ENCODE measurements around the gene ANKS1B.

Gene ANKS1B

DNA sequence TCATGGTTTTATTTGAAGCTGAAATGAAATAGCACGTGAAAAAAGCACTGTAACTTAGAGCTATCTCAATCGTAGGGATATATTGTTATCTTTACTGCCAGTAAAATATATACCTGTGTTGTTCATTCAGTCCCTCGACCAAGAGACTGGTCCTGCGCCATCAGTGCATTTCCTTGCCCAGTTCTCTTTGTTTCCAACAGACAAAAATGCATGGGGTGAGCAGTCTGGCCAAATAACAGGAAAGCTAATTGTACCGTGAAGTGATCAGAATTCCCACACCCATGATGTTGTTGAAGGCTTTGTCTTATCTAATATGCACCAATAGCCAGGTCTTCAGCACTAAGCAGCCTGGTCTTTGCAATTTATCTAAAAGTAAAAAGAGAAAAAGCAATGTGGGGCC, 814.3 kb downstream of the ANKS1B start:
- DNase-seq (ENCODE audit: low spot score), result no peak
- CTCF ChIA-PET, result no interaction called here
- no peak overlapping the region for H3K27ac ChIP-seq
- POLR2A ChIA-PET (ENCODE audit: low non-redundant PET), result no interaction called here
- TF ChIP-seq, protein P1, sequence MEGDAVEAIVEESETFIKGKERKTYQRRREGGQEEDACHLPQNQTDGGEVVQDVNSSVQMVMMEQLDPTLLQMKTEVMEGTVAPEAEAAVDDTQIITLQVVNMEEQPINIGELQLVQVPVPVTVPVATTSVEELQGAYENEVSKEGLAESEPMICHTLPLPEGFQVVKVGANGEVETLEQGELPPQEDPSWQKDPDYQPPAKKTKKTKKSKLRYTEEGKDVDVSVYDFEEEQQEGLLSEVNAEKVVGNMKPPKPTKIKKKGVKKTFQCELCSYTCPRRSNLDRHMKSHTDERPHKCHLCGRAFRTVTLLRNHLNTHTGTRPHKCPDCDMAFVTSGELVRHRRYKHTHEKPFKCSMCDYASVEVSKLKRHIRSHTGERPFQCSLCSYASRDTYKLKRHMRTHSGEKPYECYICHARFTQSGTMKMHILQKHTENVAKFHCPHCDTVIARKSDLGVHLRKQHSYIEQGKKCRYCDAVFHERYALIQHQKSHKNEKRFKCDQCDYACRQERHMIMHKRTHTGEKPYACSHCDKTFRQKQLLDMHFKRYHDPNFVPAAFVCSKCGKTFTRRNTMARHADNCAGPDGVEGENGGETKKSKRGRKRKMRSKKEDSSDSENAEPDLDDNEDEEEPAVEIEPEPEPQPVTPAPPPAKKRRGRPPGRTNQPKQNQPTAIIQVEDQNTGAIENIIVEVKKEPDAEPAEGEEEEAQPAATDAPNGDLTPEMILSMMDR (conservative IDR thresholded peaks at IDR 0.05; ENCODE audit: low read depth), result no peak

DNA sequence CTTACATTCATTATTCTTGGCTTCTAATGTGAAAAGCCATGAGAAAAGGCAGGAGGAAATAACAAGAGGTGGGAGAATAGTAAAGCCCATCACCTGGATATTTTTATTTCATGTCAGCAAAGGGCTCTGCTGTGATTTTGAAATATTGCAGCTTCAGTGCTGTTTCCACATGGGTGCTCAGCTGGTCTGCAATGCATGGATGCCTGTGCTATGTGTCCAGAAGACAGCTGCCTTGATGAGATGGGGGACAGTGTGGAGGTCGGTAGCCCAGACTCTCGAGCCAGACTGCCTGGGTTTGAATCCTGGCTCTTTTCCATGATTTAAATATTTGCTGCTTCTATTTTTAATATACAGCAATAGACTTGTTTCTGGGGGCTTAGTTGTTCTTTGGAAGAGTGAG, 814.7 kb downstream of the ANKS1B start:
- CTCF ChIA-PET, result no interaction called here
- POLR2A ChIA-PET (ENCODE audit: low non-redundant PET), result no interaction called here
- no peak for DNase-seq (ENCODE audit: low spot score)
- TF ChIP-seq, protein P1 (conservative IDR thresholded peaks at IDR 0.05; ENCODE audit: low read depth), result no peak
- no peak overlapping the region for H3K27ac ChIP-seq

DNA sequence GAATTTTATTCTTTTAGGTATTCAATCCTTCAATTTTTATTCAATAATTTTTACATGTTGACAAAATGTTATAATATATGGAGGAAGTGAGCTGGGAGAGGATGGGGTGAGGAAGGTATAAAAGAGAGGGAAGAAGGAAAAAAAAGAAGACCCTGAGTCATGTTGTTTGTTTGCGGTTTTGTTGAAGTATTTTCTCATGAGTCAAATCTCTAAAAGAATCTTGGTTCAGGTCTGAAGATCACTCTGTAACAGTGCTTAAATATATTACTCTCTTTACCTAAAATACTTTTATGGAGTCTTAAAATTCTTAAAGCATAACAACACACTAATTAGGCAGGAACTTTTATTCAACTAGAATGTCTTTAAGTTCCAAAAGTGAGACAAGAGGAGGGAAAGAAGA, 826.8 kb downstream of the ANKS1B start:
- H3K27ac ChIP-seq, result no peak overlapping the region
- CTCF ChIA-PET, result no interaction called here

DNA sequence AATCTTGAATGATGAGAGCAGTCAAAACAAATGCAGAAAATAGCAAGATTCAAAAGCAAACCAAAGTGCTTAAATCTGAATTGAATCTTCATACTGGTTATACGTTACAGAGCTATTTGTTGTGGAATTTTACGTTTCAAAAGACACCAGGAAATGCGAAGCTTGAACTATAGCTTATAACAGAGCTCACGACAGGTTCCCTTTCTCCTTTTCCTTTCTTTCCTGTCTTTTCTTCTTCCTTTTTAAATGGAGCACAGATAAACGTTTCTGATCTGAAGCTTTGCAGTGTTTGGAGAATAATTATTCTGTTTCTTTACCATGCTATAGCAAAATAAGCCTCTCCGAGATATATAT, 829.8 kb downstream of the ANKS1B start:
- no peak for DNase-seq (ENCODE audit: low spot score)
- ChIA-PET POLR2A (ENCODE audit: low non-redundant PET) (no interaction called here), CTCF (interaction anchor here (0.8 kb wide), 1 partner anchor 254 kb away, joined by 3 read pairs; no protein-coding TSS in a partner anchor)
- H3K27ac ChIP-seq, result no peak overlapping the region
- TF ChIP-seq, protein P1 (conservative IDR thresholded peaks at IDR 0.05; ENCODE audit: low read depth), result no peak

More for the DNA sequence above, 826.8 kb downstream of the ANKS1B start:
- POLR2A ChIA-PET (ENCODE audit: low non-redundant PET), result no interaction called here
- TF ChIP-seq, protein P1 (conservative IDR thresholded peaks at IDR 0.05; ENCODE audit: low read depth), result no peak
- DNase-seq (ENCODE audit: low spot score), result no peak

DNA sequence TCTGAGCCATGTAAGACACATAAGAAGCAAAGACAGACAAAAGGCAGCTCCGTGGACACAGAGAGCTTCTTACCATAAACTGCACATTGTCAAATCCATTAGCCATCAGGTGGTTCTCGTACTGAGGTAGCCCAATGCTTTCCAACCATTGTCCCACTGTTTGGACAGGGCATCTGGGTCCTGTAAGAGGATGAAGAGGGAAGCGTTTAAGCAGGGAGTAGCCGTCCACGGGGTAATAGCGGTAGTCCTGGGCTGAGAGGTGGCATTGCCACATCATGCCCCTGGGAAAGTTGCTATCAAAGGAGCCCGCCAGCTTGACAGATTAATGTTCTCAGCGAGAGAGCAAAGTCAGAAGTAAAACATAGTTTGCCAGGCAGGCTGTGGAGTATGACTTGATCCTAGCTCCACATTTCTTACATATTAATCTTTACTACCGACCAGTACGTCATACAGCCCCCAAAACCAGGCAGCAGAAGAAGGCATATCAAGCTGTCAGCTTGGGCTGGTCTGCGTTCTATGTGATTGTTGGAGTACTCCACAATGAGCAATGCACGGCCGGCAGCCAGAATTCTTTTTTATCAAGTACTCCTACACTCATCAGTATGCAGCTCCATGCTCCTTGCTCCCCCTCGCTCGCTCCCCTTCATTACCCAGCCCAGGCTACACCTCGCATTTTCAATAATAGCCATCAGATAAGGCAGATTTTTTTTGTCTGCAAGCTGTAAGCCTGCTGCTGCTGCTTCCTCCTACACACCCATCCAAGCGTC, 830.3 kb downstream of the ANKS1B start:
- no peak for DNase-seq (ENCODE audit: low spot score)
- TF ChIP-seq, protein P1 (conservative IDR thresholded peaks at IDR 0.05; ENCODE audit: low read depth), result no peak
- H3K27ac ChIP-seq, result no peak overlapping the region
- ChIA-PET POLR2A (ENCODE audit: low non-redundant PET) (no interaction called here), CTCF (interaction anchor here (0.8 kb wide), 1 partner anchor 255 kb away, joined by 3 read pairs; no protein-coding TSS in a partner anchor)

DNA sequence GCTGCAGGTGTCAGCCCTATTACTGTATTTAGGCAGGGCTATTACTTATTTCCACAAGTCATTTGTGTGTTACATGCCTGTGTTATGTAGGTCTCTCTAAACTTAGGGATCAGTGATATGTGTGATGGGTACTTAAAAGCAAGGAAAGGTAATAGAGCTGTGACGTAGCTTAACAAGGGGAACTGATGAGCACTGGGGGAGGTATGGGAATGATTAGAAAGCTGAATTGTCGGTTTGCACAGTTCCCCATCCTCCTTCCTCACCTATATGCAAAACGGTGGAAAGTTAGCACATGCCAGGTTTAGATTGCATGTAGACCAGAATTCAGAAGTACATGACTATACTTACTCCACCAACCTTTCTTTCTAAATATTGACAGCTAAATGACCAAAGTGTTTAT, 831.4 kb downstream of the ANKS1B start:
- DNase-seq (ENCODE audit: low spot score), result no peak
- POLR2A ChIA-PET (ENCODE audit: low non-redundant PET), result no interaction called here
- CTCF ChIA-PET, result no interaction called here
- TF ChIP-seq, protein P1 (conservative IDR thresholded peaks at IDR 0.05; ENCODE audit: low read depth), result no peak
- no peak overlapping the region for H3K27ac ChIP-seq
